ENCODE data around the gene PRAMEF33.
"Not testable (repeated sequence)": the region's sequence is repeated elsewhere in the genome, so short reads cannot be mapped to it uniquely, and the experiment has no call there.

Gene PRAMEF33, protein sequence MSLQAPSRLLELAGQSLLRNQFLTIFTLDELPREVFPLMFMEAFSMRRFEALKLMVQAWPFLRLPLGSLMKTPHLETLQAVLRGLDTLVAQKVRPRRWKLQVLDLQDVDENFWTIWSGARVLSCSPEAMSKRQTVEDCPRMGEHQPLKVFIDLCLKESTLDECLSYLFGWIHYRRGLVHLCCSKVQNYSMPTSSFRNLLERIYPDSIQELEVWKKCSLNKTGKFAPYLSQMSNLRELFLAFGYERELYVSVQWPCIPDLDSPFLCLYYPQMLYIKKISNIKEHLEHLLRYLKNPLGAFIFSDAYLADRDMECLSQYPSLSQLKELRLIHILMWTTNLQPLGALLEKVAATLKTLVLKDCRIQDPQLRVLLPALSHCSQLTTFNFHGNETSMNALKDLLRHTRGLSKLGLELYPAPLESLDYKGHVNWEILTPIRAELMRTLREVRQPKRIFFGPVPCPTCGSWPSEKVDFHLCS

DNA sequence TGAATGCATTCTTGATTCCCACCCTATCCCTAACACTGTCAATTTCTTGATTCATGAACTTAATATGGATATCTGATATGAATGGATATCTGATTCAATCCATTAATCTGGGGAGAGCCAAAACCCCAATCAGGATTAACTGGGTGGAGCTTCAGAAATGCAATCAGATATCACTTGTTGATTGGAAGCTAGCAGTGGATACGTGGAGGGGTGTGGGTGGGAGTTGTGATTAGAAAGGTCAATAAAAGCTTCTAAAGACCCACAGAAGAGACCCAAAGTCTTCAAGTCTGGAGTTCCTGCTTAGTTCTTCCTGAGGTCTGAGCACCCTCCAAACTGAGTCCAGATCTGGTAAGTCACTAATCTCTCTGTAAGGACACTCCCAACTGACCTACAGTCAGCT is at the start of gene PRAMEF33:
Gene PRAMEF33 (plus strand): TSS at position 301 of the 400 bp plus-strand sequence. CDS start 2,416 bp downstream, outside the sequence.
- not testable (repeated sequence) for H3K36me3 ChIP-seq (ENCODE audit: control insufficient read depth, insufficient read depth, low read length); H3K4me3 ChIP-seq (ENCODE audit: low read depth, low read length); H3K9ac ChIP-seq; H3K79me2 ChIP-seq; H3K27me3 ChIP-seq (ENCODE audit: control insufficient read depth, insufficient read depth, low read length); H3K27ac ChIP-seq; H3K4me1 ChIP-seq; H3K4me2 ChIP-seq (ENCODE audit: low read length); H3K9me3 ChIP-seq (ENCODE audit: control insufficient read depth, low read length); H2AFZ ChIP-seq

DNA sequence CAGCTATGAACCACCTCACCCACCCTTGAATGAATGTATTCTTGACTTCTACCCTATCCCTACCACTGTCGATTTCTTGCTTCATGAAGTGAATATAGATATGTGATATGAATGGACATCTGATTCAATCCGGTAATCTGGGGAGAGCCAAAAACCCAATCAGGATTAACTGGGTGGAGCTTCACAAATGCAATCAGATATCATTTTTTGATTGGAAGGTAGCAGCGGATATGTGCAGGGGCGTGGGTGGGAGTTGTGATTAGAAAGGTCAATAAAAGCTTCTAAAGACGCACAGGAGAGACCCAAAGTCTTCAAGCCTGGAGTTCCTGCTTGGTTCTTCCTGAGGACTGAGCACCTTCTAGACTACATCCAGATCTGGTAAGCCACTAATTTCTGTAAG is 49.4 kb upstream of the PRAMEF33 start, which contains the start of gene PRAMEF5:
Gene PRAMEF5 (plus strand): TSS at position 301 of the 400 bp plus-strand sequence. CDS start 5,071 bp downstream, outside the sequence.
- H3K4me3 ChIP-seq (ENCODE audit: low read depth, low read length); H3K27me3 ChIP-seq (ENCODE audit: control insufficient read depth, insufficient read depth, low read length); H3K9me3 ChIP-seq (ENCODE audit: control insufficient read depth, low read length); H3K4me1 ChIP-seq; H3K79me2 ChIP-seq; H3K27ac ChIP-seq; H3K36me3 ChIP-seq (ENCODE audit: control insufficient read depth, insufficient read depth, low read length); H3K4me2 ChIP-seq (ENCODE audit: low read length); H3K9ac ChIP-seq; H2AFZ ChIP-seq: not testable (repeated sequence)

DNA sequence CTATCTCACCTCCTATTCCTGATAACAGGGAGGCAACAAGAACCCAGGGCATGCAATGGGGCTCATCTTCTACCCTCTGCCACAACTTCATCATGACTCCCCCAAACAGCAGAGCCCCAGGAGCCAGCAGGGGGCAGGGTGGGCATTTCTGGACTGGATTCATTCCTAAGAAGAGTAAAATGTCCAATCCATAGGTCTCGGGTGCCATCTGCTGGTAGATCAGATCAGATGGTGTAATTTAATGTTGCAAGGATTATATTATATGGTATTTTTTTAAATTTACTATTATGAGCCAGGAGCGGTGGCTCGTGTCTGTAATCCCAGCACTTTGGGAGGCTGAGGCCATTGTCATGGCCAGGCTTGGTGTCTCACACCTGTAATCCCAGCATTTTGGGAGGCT is 38.2 kb upstream of the PRAMEF33 start:
- H3K4me1 ChIP-seq; H3K79me2 ChIP-seq; H3K9ac ChIP-seq; H2AFZ ChIP-seq; H3K36me3 ChIP-seq (ENCODE audit: control insufficient read depth, insufficient read depth, low read length); H3K27me3 ChIP-seq (ENCODE audit: control insufficient read depth, insufficient read depth, low read length); H3K4me3 ChIP-seq (ENCODE audit: low read depth, low read length); H3K27ac ChIP-seq; H3K9me3 ChIP-seq (ENCODE audit: control insufficient read depth, low read length); H3K4me2 ChIP-seq (ENCODE audit: low read length): not testable (repeated sequence)

DNA sequence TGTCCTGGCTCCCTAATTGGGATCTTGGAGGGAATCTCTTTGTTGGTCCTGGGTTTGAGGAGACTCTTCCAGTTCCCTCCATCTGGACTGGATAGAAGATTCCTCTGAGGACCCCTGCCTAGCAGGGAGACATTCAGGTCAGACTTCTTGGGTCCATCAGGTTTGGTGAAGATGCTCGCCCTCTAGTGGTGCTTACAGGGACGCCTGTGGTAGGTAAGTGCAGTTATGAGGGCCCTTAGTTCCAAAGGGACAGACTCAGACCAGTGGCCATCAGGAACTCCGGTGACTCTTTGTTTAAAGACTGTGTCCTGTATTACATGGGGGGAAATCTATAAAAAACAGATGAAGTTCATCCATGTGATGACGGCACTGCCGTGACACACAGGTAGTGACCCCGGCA is 26.3 kb upstream of the PRAMEF33 start:
- not testable (repeated sequence) for H3K4me3 ChIP-seq (ENCODE audit: low read depth, low read length); H2AFZ ChIP-seq; H3K4me2 ChIP-seq (ENCODE audit: low read length); H3K27ac ChIP-seq; H3K9ac ChIP-seq; H3K27me3 ChIP-seq (ENCODE audit: control insufficient read depth, insufficient read depth, low read length); H3K9me3 ChIP-seq (ENCODE audit: control insufficient read depth, low read length); H3K36me3 ChIP-seq (ENCODE audit: control insufficient read depth, insufficient read depth, low read length); H3K4me1 ChIP-seq; H3K79me2 ChIP-seq

DNA sequence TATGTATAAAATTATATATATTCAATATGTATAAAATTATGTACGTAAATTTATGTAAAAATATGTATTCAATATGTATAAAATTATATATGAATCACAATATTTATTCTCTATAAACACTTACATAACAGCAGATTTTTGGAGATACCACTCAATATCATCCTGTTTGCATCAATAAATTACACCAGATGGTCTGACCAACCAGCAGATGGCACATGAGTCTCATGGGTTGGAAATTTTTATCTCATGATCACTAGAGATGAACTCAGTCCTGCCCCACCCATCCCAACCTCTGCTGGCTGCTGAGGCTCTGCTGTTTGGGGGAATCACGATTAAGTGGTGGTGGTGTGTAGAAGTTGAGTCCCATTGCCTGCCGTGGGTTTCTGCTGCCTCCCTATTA is 23.7 kb upstream of the PRAMEF33 start:
- not testable (repeated sequence) for H3K27me3 ChIP-seq (ENCODE audit: control insufficient read depth, insufficient read depth, low read length); H2AFZ ChIP-seq; H3K36me3 ChIP-seq (ENCODE audit: control insufficient read depth, insufficient read depth, low read length); H3K9ac ChIP-seq; H3K4me3 ChIP-seq (ENCODE audit: low read depth, low read length); H3K4me2 ChIP-seq (ENCODE audit: low read length); H3K79me2 ChIP-seq; H3K27ac ChIP-seq; H3K9me3 ChIP-seq (ENCODE audit: control insufficient read depth, low read length); H3K4me1 ChIP-seq

DNA sequence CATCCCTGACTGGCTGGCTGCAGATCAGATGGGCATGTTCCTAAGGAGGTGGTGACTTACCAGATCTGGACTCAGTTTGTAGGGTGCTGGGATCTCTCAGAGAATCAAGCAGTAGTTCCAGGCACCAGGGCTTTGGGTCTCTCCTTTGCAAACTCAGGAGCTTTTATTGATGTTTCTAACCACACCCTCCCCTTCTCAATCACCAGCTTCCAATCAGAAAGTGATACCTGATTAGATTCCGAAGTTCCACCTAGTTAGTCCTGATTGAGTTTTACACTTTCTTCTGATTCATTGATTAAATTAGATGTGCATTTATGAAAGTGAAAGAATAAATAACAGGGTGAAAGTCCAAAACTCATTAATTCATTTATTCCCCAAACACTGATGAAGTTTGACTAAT is 18.3 kb upstream of the PRAMEF33 start, which contains the start of gene PRAMEF8:
Gene PRAMEF8 (minus strand): TSS at position 101 of the 400 bp plus-strand sequence. CDS start 1,046 bp downstream, outside the sequence.
- H3K4me1 ChIP-seq; H3K9ac ChIP-seq; H3K36me3 ChIP-seq (ENCODE audit: control insufficient read depth, insufficient read depth, low read length); H3K27me3 ChIP-seq (ENCODE audit: control insufficient read depth, insufficient read depth, low read length); H2AFZ ChIP-seq; H3K79me2 ChIP-seq; H3K9me3 ChIP-seq (ENCODE audit: control insufficient read depth, low read length); H3K27ac ChIP-seq; H3K4me2 ChIP-seq (ENCODE audit: low read length); H3K4me3 ChIP-seq (ENCODE audit: low read depth, low read length): not testable (repeated sequence)

DNA sequence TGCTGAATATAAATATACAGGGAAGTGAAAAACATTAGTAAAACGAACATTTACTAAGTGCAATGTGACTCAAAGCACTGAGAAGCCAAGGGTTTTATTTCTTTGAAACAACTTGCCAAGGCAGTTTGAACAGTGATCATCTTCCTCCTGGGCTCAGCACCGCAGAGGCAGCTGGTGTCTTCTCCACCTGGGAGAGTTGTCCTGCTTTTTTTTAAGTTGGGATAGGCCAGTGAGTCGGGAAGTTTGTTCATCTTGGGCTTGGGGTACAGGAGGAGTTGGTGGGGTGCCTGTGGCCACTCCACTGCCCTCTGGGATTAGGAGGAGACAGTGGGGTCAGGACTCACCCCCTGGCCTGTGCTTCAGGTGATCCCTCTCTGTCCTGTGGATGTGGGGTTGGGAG is 14.3 kb upstream of the PRAMEF33 start:
- not testable (repeated sequence) for H3K4me1 ChIP-seq; H3K4me3 ChIP-seq (ENCODE audit: low read depth, low read length); H3K36me3 ChIP-seq (ENCODE audit: control insufficient read depth, insufficient read depth, low read length); H3K27ac ChIP-seq; H2AFZ ChIP-seq; H3K9ac ChIP-seq; H3K9me3 ChIP-seq (ENCODE audit: control insufficient read depth, low read length); H3K79me2 ChIP-seq; H3K27me3 ChIP-seq (ENCODE audit: control insufficient read depth, insufficient read depth, low read length); H3K4me2 ChIP-seq (ENCODE audit: low read length)

DNA sequence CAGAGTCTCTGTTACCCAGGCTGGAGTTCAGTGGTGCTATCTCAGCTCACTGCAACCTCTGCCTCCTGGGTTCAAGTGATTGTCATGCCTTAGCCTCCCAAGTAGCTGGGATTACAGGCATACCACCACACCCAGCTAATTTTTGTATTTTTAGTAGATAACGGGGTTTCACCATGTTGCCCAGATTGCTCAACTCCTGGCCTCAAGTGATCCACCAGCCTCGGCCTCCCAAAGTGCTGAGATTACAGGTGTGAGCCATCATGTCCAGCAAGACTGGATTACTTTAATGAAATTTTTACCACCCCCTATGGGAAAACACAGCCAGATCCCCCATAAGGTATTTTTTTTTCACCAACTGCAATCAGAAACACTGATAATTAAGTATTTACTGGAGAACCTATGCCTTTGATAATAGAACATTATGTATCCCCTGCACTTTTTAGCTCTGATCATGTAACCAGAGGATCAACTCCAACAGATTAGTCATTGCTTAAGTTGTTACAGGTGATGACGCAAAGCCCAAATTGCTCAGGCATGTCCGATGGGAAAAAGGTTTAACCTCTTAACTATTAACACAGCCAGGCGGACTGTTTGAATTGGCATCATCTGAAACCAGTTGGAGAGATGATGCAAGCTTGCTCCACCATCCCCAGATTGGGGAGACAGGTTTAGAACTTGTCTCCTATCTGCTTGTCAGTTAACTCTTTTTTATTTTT is 6.0 kb upstream of the PRAMEF33 start:
- H3K79me2 ChIP-seq; H3K36me3 ChIP-seq (ENCODE audit: control insufficient read depth, insufficient read depth, low read length); H3K9ac ChIP-seq; H3K9me3 ChIP-seq (ENCODE audit: control insufficient read depth, low read length); H3K4me2 ChIP-seq (ENCODE audit: low read length); H3K27me3 ChIP-seq (ENCODE audit: control insufficient read depth, insufficient read depth, low read length); H2AFZ ChIP-seq; H3K4me1 ChIP-seq; H3K4me3 ChIP-seq (ENCODE audit: low read depth, low read length); H3K27ac ChIP-seq: not testable (repeated sequence)

DNA sequence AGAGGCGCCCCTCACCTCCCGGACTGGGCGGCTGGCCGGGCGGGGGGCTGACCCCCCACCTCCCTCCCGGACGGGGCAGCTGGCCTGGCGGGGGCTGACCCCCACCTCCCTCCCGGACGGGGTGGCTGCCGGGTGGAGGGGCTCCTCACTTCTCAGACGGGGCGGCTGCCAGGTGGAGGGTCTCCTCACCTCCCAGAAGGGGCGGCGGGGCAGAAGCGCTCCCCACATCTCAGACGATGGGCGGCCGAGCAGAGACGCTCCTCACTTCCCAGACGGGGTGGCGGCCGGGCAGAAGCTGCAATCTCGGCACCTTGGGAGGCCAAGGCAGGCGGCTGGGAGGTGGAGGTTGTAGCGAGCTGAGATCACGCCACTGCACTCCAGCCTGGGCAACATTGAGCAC is 4.6 kb upstream of the PRAMEF33 start:
- not testable (repeated sequence) for H3K36me3 ChIP-seq (ENCODE audit: control insufficient read depth, insufficient read depth, low read length); H3K9me3 ChIP-seq (ENCODE audit: control insufficient read depth, low read length); H3K27me3 ChIP-seq (ENCODE audit: control insufficient read depth, insufficient read depth, low read length); H3K4me1 ChIP-seq; H3K4me2 ChIP-seq (ENCODE audit: low read length); H3K79me2 ChIP-seq; H3K9ac ChIP-seq; H3K27ac ChIP-seq; H2AFZ ChIP-seq; H3K4me3 ChIP-seq (ENCODE audit: low read depth, low read length)

DNA sequence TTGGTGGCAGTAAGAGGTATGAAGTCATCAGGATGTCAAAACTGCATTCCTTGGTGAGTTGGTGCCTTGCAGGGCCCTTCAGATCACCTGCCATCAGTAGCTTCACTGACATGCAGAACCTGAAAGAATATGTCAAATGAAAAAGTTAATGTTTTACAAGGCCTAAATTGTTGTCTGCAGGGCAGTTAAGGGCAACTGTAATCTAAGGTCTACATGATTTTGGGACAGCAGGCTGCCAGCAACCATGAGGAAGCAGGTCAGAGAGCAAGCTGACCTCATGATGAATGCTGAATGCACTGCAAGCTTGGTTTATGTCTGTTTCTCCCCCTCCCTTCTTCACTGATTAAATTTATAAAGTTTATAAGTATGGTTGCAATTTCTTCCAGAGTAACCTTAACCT is 1.1 kb upstream of the PRAMEF33 start:
- not testable (repeated sequence) for H2AFZ ChIP-seq, H3K4me1 ChIP-seq, H3K9ac ChIP-seq

DNA sequence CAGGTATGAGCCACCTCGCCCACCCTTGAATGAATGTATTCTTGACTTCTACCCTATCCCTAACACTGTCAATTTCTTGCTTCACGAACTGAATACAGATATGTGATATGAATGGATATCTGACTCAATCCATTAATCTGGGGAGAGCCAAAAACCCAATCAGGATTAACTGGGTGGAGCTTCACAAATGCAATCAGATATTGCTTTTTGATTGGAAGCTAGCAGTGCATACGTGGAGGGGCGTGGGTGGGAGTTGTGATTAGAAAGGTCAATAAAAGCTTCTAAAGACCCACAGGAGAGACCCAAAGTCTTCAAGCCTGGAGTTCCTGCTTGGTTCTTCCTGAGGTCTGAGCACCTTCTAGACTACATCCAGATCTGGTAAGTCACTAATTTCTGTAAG is 11.9 kb downstream of the PRAMEF33 start, which contains the start of gene PRAMEF15:
Gene PRAMEF15 (plus strand): TSS at position 301 of the 400 bp plus-strand sequence. CDS start 2,827 bp downstream, outside the sequence.
- H2AFZ ChIP-seq: not testable (repeated sequence)

More for the DNA sequence above, 1.1 kb upstream of the PRAMEF33 start:
- not testable (repeated sequence) for H3K4me3 ChIP-seq (ENCODE audit: low read depth, low read length); H3K27ac ChIP-seq; H3K36me3 ChIP-seq (ENCODE audit: control insufficient read depth, insufficient read depth, low read length); H3K9me3 ChIP-seq (ENCODE audit: control insufficient read depth, low read length); H3K79me2 ChIP-seq; H3K4me2 ChIP-seq (ENCODE audit: low read length); H3K27me3 ChIP-seq (ENCODE audit: control insufficient read depth, insufficient read depth, low read length)

More for the DNA sequence above, 11.9 kb downstream of the PRAMEF33 start, which contains the start of gene PRAMEF15:
- not testable (repeated sequence) for H3K27me3 ChIP-seq (ENCODE audit: control insufficient read depth, insufficient read depth, low read length); H3K27ac ChIP-seq; H3K79me2 ChIP-seq; H3K4me3 ChIP-seq (ENCODE audit: low read depth, low read length); H3K4me2 ChIP-seq (ENCODE audit: low read length); H3K4me1 ChIP-seq; H3K36me3 ChIP-seq (ENCODE audit: control insufficient read depth, insufficient read depth, low read length); H3K9me3 ChIP-seq (ENCODE audit: control insufficient read depth, low read length); H3K9ac ChIP-seq
